MM.1S (cell line): ENCODE measurements around the gene RNF212B.
"Not testable (repeated sequence)": the region's sequence is repeated elsewhere in the genome, so short reads cannot be mapped to it uniquely, and the experiment has no call there.

Experiments
- EZH2phosphoT487 ChIP-seq: fragments of 300-600 bp; sonication (generic); IDR thresholded peaks from 2 replicates; pipeline ENCODE4 v1.6.1; 2018; ENCODE audit warnings: antibody characterized with exemption, low read length
- TF ChIP-seq, protein P1 (sequence below): fragments of 300-600 bp; sonication (generic); IDR thresholded peaks from 2 replicates; pipeline ENCODE4 v1.5.1; 2016; ENCODE audit warnings: antibody characterized with exemption, low read length, mixed read lengths

DNA sequence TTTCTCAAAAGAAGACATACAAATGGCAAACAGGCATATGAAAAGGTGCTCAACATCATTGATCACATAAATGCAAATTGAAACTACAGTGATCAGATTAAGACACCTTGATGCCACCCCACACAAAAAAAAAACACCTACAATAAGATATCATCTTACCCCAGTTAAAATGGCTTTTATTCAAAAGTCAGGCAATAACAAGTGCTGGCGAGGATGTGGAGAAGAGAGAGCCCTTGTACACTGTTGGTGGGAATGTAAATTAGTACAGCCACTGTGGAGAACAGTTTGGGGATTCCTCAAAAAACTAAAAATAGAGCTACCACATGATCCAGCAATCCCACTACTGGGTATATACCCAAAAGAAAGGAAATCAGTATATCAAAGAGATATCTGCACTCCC lies 12.8 kb upstream of the RNF212B start:
- TF ChIP-seq, protein P1, sequence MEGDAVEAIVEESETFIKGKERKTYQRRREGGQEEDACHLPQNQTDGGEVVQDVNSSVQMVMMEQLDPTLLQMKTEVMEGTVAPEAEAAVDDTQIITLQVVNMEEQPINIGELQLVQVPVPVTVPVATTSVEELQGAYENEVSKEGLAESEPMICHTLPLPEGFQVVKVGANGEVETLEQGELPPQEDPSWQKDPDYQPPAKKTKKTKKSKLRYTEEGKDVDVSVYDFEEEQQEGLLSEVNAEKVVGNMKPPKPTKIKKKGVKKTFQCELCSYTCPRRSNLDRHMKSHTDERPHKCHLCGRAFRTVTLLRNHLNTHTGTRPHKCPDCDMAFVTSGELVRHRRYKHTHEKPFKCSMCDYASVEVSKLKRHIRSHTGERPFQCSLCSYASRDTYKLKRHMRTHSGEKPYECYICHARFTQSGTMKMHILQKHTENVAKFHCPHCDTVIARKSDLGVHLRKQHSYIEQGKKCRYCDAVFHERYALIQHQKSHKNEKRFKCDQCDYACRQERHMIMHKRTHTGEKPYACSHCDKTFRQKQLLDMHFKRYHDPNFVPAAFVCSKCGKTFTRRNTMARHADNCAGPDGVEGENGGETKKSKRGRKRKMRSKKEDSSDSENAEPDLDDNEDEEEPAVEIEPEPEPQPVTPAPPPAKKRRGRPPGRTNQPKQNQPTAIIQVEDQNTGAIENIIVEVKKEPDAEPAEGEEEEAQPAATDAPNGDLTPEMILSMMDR, result not testable (repeated sequence)
- not testable (repeated sequence) for TF ChIP-seq EZH2phosphoT487
